DMS79 treated with DMSO at 0.1 percent for 48 hours (cell line): ENCODE data around the gene OR5V1.
"Not testable (repeated sequence)": the region's sequence is repeated elsewhere in the genome, so short reads cannot be mapped to it uniquely, and the experiment has no call there.

ENCODE experiments used
- DNase-seq: peaks from one replicate; lab custom pipeline; 2025; lab: John Stamatoyannopoulos, UW

OR5V1 gene

DNA sequence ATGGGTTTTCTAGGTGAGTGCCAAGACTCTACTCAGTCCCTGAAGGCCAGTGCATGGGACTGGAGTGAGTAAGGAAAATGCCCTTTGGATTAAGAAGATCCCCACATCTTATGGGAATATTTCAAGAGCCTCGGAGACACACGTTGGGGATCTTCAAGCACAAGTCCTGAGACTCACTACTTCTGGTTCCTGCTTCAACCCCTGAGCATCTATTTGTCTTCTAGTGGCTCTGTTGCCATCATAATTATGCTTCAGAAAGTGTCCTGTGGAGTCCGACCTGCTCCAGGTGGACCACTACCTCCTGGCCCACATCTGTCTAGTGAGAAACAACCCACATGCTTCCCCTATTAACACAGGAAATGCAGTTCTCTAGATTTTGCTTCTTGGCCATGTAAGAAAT is at the start of gene OR5V1:
TSS of gene OR5V1 (minus strand) at position 101 of the 400 bp plus-strand sequence. CDS start 12,670 bp downstream, outside the sequence.
- no peak for DNase-seq

DNA sequence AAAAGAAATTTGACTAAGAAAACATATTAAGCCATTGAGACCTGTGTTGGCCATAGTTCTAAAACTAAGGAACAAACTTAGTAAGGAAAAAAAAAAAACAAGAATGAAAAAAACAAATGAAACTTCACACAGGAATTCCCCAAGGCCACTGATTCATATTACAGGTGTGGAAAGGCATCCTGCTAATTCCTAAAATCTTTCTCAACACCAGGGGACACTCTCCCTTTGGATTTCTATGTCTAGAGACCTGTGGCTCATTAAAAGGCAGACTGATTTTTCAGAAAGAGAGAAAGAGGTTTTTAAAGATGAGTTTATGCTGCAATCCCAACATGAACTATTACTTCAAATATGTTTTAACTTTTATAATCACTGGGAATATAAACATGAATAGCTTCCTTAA is 45.9 kb upstream of the OR5V1 start, which contains the start of gene OR12D1:
TSS of gene OR12D1 (plus strand) at position 341 of the 400 bp plus-strand sequence.
- no peak for DNase-seq

DNA sequence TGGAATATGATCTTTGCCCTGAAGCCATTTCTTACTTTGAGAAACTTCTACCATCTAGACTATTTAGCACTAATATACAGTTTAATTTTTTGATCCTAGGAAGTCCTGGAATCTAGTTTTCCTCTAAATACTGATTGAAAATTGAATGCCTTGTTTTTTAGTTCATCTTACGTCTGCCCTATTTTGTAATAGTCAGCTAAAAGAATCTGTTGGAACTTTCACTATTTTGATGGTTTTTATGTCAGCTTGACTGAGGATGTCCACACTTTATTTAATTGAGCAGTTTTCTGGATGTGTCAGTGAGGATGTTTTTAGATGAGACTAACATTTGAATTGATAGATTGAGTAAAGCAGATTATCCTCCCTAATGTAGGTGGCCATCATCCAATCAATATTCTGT is 35.1 kb upstream of the OR5V1 start:
- DNase-seq = no peak

DNA sequence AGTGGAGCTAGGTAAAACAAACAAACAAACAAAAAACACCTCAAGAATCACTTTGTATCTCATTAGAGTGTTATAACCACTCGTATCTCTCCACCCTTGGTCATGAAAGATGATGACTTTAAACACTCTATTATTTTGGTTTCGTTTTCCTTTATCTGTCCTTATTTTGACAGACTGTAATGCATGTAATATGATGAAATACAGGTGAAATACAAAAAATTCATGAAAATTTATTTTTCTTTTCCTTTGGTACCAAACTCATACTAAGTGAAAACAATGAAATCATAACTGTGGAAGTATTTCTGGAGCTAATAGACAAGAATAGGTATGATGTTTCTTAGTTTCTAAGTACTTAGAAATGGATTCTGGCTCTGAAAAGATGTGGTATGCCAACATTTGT is 30.9 kb upstream of the OR5V1 start:
- no peak for DNase-seq

DNA sequence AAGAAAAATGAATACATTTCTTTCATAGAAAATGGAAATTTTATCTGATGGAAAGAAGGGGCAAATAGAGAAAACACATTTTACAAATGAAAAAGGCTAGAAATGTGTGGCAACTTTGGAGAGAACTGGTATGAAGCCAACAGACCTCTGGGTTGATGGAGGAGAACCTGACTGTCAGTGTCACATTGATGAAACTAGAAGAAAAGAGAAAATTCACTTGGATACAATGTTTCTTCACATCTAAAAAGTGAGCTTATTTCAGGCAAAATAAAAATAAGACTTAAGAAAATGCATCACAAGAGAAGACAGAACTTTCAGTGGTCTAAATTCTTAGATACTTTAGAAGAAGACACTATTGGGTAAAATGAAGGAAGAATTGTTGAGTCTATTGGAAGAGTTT is 26.7 kb upstream of the OR5V1 start, which contains the start of gene OR12D2:
TSS of gene OR12D2 (plus strand) at position 301 of the 400 bp plus-strand sequence. CDS start 1,069 bp downstream, outside the sequence.
- DNase-seq = no peak

- no peak for DNase-seq
Measured at GRCh38 chr6:29388533-29388932, 19.9 kb upstream of the OR5V1 start.

DNA sequence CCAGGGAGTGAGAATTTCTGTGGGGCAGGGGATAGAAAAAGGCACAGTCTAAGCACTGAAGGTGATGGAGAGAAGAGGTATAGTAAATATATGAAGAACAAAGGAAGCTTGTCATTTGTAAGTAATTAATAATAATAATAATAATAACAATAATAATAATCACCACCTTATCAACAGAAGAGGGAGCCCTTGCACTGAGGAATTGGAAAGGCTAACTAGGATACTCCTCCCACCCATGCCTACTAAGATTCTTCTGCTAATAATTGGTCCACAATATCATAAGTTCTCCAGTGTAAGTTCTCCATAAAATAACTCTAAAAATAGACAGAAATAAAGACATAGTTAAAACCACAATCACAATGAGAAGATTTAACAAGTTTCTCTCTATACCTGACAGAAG is 7.3 kb upstream of the OR5V1 start:
- DNase-seq = no peak

DNA sequence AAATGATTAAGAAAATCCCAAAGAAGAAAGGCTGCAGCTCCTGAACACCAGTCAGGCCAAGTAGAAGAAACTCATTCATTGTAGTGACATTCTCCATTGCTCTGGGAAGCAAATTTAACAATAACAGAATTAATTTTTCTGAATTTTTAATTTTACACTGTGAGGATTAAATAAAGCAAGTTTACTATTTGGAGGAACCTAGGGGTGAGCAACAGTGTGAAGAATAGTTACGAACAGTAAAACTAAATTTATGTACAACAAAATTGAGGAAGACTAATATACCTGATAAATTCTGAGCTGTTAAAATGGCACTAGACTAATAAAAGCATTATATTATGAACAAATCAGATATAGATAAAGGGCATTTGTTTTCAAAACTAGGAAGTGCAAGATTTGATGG is 6.5 kb upstream of the OR5V1 start, which contains the start of gene OR12D3:
TSS of gene OR12D3 (minus strand) at position 101 of the 400 bp plus-strand sequence. CDS start at position 97, 4 bp downstream.
- DNase-seq = no peak

- no peak for DNase-seq
Measured at GRCh38 chr6:29355603-29356002, 13.1 kb downstream of the OR5V1 start.

- DNase-seq = no peak
Measured at GRCh38 chr6:29354980-29355379, 13.7 kb downstream of the OR5V1 start.

- DNase-seq = not testable (repeated sequence)
Measured at GRCh38 chr6:29349348-29349747, 19.3 kb downstream of the OR5V1 start.

DNA sequence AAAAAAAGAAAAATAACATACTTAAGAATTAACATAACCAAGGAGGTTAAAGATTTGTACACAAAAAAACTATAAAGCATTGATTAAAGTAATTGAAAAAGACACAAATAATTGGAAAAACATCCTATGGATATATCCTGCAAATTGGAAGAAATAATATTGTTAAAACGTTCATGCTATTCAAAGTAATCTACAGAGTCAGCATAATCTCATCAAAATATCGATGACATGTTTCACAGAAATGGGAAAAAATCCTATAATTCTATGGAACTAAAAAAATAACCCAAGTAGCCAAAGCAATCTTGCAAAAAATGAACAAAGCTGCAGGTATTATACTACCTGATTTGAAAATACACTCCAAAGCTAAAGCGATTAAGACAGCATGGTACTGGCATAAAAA is 23.3 kb downstream of the OR5V1 start:
- DNase-seq = no peak

DNA sequence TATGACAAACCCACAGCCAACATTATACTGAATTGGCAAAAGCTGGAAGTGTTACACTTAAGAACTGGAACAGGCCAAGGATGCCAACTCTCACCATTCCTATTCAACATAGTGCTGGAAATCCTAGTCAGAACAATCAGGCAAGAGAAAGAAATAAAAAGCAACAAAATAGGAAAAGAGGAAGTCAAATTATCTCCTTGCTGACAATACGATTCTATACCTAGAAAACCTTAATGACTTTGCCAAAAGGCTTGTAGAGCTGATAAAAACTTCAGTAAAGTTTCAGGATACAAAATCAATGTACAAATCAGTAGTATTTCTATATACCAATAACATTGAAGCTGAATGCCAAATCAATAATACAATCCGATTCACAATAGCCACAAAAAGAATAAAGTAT is 32.4 kb downstream of the OR5V1 start:
- no peak for DNase-seq

DNA sequence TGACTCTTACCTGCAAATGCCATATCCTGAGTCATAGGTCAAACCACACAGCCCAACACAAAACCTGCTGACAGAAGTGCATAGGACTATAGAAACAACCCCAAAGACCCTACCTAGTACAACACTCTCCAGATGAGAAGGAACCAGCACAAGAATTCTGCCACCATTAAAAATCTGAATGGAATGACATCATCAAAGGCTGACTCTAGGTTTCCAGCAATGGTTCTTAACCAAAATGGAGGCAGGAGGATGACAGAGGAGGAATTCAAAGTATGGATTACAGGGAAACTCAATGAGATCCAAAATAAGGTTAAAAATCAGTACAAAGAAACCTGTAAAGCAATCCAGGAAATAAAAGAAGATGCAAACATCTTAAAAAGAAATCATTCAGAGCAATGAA is 36.0 kb downstream of the OR5V1 start:
- no peak for DNase-seq

DNA sequence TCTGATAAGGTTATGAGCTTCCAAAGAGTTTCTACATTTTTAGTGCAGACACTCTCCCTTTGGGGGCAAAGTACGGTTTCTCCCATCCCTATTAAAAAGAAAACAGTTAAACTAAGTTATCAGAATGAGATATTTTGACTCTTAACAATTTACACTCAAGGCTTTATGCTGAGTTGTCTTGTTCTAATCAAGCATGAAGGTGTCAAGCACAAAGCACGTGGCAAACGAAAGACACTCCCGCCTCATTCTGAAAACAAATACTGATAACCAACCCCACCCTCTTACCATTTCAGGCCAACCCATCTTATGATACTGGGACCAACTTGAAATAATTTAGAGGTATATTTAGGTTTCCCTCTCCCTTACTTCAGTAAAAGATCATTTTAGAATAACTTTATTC is 42.9 kb downstream of the OR5V1 start:
- DNase-seq = no peak

DNA sequence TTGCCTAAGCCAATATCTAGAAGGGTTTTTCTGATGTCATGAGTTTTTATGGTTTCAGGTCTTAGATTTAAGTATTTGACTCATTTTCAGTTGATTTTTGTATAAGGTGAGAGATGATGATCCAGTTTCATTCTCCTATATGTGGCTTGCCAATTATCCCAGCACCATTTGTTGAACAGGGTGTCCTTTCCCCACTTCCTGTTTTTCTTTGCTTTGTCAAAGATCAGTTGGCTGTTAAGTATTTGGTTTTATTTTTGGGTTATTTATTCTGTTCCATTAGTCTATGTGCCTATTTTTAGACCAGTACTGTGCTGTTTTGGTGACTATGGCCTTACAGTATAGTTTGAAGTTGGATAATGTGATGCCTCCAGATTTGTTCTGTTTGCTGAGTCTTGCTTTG is 45.3 kb downstream of the OR5V1 start:
- DNase-seq = not testable (repeated sequence)

DNA sequence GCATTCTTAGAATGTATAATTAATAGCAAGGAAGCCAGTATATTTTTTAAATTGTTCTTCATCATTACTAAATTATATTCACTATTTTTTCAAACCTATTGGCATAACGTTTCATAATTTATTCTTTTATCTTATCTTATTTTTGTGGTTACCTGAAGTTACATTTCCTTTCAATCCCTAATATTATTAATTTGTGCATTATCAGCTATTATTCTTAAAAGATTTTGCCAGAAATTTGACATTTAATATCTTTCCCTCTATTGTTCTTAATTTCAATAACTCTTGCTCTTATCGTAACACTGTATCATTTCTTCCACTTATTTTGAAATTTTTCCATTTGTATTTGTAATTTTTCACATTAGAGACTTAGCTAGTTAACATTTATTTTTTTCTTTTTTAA is 48.7 kb downstream of the OR5V1 start:
- DNase-seq = no peak
